Liver (tissue), 3 donors: Measurements from ENCODE around the gene CALU.

ENCODE experiments used
- CTCF ChIP-seq: fragments of 150-350 bp; IDR thresholded peaks from 2 replicates; pipeline ENCODE4 v1.5.1; 2017; ENCODE audit warnings: improper control_type of control experiment, low read depth, low read length; ENCODE audit not compliant: missing input control
- EGR1 ChIP-seq, 2 donors: IDR thresholded peaks; 2 replicates each; pipeline ENCODE4 v1.6.1; 2016 to 2018; ENCODE audit warnings: antibody characterized with exemption in 2 of 2, low read depth in 2 of 2
- FOXA1 ChIP-seq: IDR thresholded peaks from 2 replicates; pipeline ENCODE4 v1.6.1; 2016; ENCODE audit warnings: antibody characterized with exemption
- GABPA ChIP-seq, 2 donors: IDR thresholded peaks in 1 of 2; conservative IDR thresholded peaks in 1 of 2; 2 replicates each; pipeline ENCODE4 v1.6.1; 2016; ENCODE audit warnings: antibody characterized with exemption in 2 of 2, mild to moderate bottlenecking in 1 of 2, moderate library complexity in 1 of 2
- RAD21 ChIP-seq, 2 donors: IDR thresholded peaks; 2 replicates each; pipeline ENCODE4 v1.6.1; 2016; ENCODE audit warnings: antibody characterized with exemption in 2 of 2, mild to moderate bottlenecking in 2 of 2
- SP1 ChIP-seq: IDR thresholded peaks from 2 replicates; pipeline ENCODE4 v1.6.1; 2018; ENCODE audit warnings: antibody characterized with exemption, mild to moderate bottlenecking
- TAF1 ChIP-seq: conservative IDR thresholded peaks from 2 replicates; pipeline ENCODE4 v1.6.1; 2016; ENCODE audit warnings: antibody characterized with exemption, mild to moderate bottlenecking
- TF ChIP-seq, protein P1 (sequence below): IDR thresholded peaks from 2 replicates; pipeline ENCODE4 v1.6.1; 2016; ENCODE audit warnings: antibody characterized with exemption
- TF ChIP-seq, protein P2 (sequence below): IDR thresholded peaks from 2 replicates; pipeline ENCODE4 v1.6.1; 2016; ENCODE audit warnings: antibody characterized with exemption
- donor health status: healthy.
- donor health status: healthy.

DNA sequence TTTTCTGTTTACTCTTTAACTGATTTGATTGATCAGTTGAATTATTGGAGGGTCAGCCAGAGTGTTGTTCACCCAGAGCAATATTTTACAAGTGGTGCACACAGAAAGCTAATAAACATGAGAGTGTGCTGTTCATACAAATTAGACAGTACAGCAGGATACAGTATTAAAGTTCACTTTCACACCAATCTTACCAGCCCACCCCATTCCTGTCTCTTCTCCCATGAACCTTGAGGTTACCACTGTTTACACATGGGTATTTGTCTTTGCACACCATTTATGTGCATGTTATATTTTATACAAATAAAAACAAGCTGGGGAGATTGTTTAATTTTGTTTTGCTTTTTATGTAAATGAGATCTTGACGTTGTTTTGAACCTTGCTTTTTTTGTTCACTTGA, 6.5 kb downstream of the CALU start:
- TF ChIP-seq TAF1 (no peak), CTCF (no peak), EGR1 (IDR thresholded peaks at IDR 0.05; ENCODE audit: low read depth in 2 of 2) (no peak), RAD21 (IDR thresholded peaks at IDR 0.05) (no peak), SP1 (no peak), FOXA1 (no peak), GABPA (IDR thresholded peaks at IDR 0.05 in 1 of 2, conservative IDR thresholded peaks at IDR 0.05 in 1 of 2) (no peak)
- TF ChIP-seq, protein P1, sequence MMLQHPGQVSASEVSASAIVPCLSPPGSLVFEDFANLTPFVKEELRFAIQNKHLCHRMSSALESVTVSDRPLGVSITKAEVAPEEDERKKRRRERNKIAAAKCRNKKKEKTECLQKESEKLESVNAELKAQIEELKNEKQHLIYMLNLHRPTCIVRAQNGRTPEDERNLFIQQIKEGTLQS, result no peak
- TF ChIP-seq, protein P2, sequence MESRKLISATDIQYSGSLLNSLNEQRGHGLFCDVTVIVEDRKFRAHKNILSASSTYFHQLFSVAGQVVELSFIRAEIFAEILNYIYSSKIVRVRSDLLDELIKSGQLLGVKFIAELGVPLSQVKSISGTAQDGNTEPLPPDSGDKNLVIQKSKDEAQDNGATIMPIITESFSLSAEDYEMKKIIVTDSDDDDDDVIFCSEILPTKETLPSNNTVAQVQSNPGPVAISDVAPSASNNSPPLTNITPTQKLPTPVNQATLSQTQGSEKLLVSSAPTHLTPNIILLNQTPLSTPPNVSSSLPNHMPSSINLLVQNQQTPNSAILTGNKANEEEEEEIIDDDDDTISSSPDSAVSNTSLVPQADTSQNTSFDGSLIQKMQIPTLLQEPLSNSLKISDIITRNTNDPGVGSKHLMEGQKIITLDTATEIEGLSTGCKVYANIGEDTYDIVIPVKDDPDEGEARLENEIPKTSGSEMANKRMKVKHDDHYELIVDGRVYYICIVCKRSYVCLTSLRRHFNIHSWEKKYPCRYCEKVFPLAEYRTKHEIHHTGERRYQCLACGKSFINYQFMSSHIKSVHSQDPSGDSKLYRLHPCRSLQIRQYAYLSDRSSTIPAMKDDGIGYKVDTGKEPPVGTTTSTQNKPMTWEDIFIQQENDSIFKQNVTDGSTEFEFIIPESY, result no peak
